CD4-positive, CD25-positive, alpha-beta regulatory T cell (primary cell): Measurements from ENCODE around the gene MDN1. TPM values are rescaled to one million over a fixed set of nuclear protein-coding genes. Genes with fewer than 3 reads are reported as not detected.

ENCODE experiments used
- ATAC-seq, 2 donors: fragments of 150-1000 bp; cut with Tn5 transposase; one replicate each; pipeline ENCODE4 v1.10.0; 2021; ENCODE audit warnings: low read depth in 2 of 2, moderate number of reproducible peaks in 2 of 2, moderate library complexity in 1 of 2
- DNase-seq, 3 donors: peaks; one replicate each; pipeline versions ENCODE4 v3.0.0 to v3.0.0-alpha.2; 2012 to 2022; ENCODE audit warnings: mixed read lengths in 1 of 3
- H3K27ac ChIP-seq: one replicate; pipeline ENCODE4 v1.7.0; 2013; ENCODE audit warnings: mild to moderate bottlenecking, low read length; ENCODE audit not compliant: insufficient read depth, poor library complexity, severe bottlenecking
- H3K27me3 ChIP-seq: one replicate; pipeline ENCODE4 v1.7.0; 2013; ENCODE audit warnings: low read length; ENCODE audit not compliant: control insufficient read depth, insufficient read depth
- H3K36me3 ChIP-seq: one replicate; pipeline ENCODE4 v1.7.0; 2013; ENCODE audit warnings: mild to moderate bottlenecking, low read length, moderate library complexity; ENCODE audit not compliant: control insufficient read depth, insufficient read depth
- H3K4me1 ChIP-seq: 2 replicates; pipeline ENCODE4 v1.7.0; 2013; ENCODE audit warnings: mild to moderate bottlenecking, low read length; ENCODE audit not compliant: insufficient read depth, control insufficient read depth, poor library complexity, severe bottlenecking
- H3K4me3 ChIP-seq: one replicate; pipeline ENCODE4 v1.7.0; 2013; ENCODE audit warnings: low read depth, mild to moderate bottlenecking, low read length, moderate library complexity
- H3K9me3 ChIP-seq, 2 experiments: 1 replicate in 1 of 2; 2 replicates in 1 of 2; pipeline ENCODE4 v1.7.0; 2013; ENCODE audit warnings: low read length in 2 of 2, mild to moderate bottlenecking in 1 of 2, moderate library complexity in 1 of 2; ENCODE audit not compliant: control insufficient read depth in 2 of 2
- H3K27ac Mint-ChIP-seq, 3 donors: one replicate each; pipeline ENCODE4 v1.8.0; 2020 to 2022; ENCODE audit warnings: mild to moderate bottlenecking in 3 of 3, mixed read lengths in 3 of 3, moderate library complexity in 2 of 3
- H3K27me3 Mint-ChIP-seq: one replicate; pipeline ENCODE4 v1.8.0; 2022; ENCODE audit warnings: mild to moderate bottlenecking, mixed read lengths
- H3K36me3 Mint-ChIP-seq: one replicate; pipeline ENCODE4 v1.8.0; 2020; ENCODE audit warnings: mixed read lengths
- H3K4me1 Mint-ChIP-seq, 4 donors: one replicate each; pipeline ENCODE4 v1.8.0; 2020 to 2022; ENCODE audit warnings: mixed read lengths in 4 of 4, mild to moderate bottlenecking in 1 of 4
- H3K4me3 Mint-ChIP-seq, 4 donors: one replicate each; pipeline ENCODE4 v1.8.0; 2020 to 2022; ENCODE audit warnings: mild to moderate bottlenecking in 4 of 4, mixed read lengths in 4 of 4, moderate library complexity in 3 of 4
- H3K9me3 Mint-ChIP-seq, 7 donors: one replicate each; pipeline ENCODE4 v1.8.0; 2020 to 2022; ENCODE audit warnings: mixed read lengths in 7 of 7, mild to moderate bottlenecking in 3 of 7, moderate library complexity in 2 of 7
- polyA plus RNA-seq, 4 donors: library from polyadenylated mRNA; unstranded; fragments of 300-500 nt; fragmentation: Illumina TruSeq; gene quantifications; one replicate each; pipeline ENCODE4 v1.2.3, GENCODE V29; 2021
- total RNA-seq: library from RNA; stranded (reverse); gene quantifications from one replicate; pipeline ENCODE4 v1.2.3, GENCODE V29; 2022

Gene MDN1
- total and polyA plus RNA-seq, 5 donors from 2014 or later, result 5.7 to 49.2 (median 6.9) TPM

DNA sequence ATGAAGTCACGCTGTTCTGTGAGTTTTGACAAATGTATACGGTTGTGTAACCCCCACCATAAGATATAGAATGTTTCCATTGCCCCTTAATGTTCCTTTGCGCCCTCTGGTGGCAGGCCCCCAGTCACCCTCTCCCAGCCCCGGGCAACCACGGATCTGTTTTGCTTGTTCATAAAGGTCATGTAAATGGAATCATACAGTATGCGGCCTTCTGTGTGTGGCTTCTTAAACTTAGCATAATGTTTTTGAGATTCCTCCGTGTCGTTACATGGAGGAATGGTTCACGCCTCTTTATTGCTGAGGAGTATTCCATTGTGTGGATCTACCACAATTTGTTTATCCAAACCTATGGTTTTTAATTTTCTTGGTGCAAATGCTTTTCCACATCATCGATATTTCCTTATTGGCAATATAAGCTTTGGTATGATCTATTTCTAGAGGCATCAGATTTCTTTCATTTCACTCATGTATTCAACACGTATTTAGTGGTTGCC is 209.4 kb downstream of the MDN1 start:
- H3K9me3 Mint-ChIP-seq, result no peaks in the 10 kb centered on the region
- H3K4me1 ChIP-seq, result no peaks in the 10 kb centered on the region
- H3K36me3 Mint-ChIP-seq, result no peaks in the 10 kb centered on the region

DNA sequence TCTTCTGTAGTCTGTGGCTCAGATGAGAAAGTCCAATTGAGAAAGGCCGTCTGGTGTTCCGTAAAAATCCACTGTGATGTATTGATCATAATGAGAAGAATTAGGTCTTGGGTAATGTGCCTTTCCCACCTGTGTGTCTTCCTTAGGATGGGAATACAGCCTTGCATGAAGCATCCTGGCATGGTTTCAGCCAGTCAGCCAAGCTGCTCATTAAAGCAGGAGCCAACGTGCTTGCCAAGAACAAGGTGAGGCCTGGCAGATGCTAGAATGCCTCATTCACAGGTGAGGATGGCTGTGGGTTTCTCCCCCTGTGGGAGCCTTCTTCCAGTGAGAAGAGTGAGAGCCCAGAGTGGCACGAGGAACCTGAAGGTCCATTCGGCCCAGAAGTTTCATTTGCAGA is 213.7 kb downstream of the MDN1 start:
- ATAC-seq (no peak), DNase-seq (no peak)
- H3K27me3 Mint-ChIP-seq, result no peaks in the 10 kb centered on the region
- Histone ChIP-seq H3K4me3 (no peak overlapping the region), H3K27me3 (no peaks in the 10 kb centered on the region), H3K9me3 (no peaks in the 10 kb centered on the region), H3K27ac (no peak overlapping the region), H3K36me3 (no peaks in the 10 kb centered on the region), H3K4me1 (no peaks in the 10 kb centered on the region)
- no peak overlapping the region for H3K4me3 Mint-ChIP-seq
- no peaks in the 10 kb centered on the region for H3K36me3 Mint-ChIP-seq
- no peaks in the 10 kb centered on the region for H3K9me3 Mint-ChIP-seq
- no peak overlapping the region for H3K27ac Mint-ChIP-seq
- H3K4me1 Mint-ChIP-seq, result peaks cover 0 to 6% (median 3%) of the 10 kb centered on the region in 4 donors

More for the DNA sequence above, 209.4 kb downstream of the MDN1 start:
- Mint-ChIP-seq H3K27ac (no peak overlapping the region), H3K27me3 (no peaks in the 10 kb centered on the region), H3K4me3 (no peak overlapping the region), H3K4me1 (peaks cover 0 to 6% (median 3%) of the 10 kb centered on the region in 4 donors)
- no peaks in the 10 kb centered on the region for H3K27me3 ChIP-seq
- DNase-seq (peak; percentile 62 to 78 (median 66)), ATAC-seq (peak; percentile 60 to 68)
- no peaks in the 10 kb centered on the region for H3K9me3 ChIP-seq
- no peak overlapping the region for H3K4me3 ChIP-seq
- no peak overlapping the region for H3K27ac ChIP-seq
- H3K36me3 ChIP-seq, result no peaks in the 10 kb centered on the region

DNA sequence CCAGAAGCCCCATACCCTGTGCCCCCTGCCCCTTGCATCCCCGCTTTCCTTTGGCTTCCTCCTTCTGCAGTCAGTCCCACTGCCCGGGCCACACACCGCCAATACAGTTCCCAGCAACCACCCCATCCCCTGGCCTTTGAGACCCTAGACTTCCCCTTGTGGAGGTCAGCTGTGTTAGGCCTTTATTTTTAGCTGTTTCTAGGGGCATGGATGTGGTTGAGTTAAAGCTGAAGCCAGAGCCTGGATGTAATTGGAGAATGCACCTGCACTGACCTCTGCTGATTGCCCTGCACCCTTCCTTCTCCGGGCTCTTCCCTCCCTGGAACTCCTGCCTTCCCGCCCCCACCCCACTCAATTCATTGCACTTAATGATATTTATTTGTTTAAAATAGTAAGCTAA is 214.9 kb downstream of the MDN1 start:
- no peaks in the 10 kb centered on the region for H3K36me3 ChIP-seq
- no peak overlapping the region for H3K27ac Mint-ChIP-seq
- DNase-seq (no peak), ATAC-seq (no peak)
- H3K9me3 Mint-ChIP-seq, result no peaks in the 10 kb centered on the region
- no peaks in the 10 kb centered on the region for H3K27me3 ChIP-seq
- no peaks in the 10 kb centered on the region for H3K36me3 Mint-ChIP-seq
- H3K27ac ChIP-seq, result no peak overlapping the region
- H3K4me3 ChIP-seq, result no peak overlapping the region
- H3K4me1 ChIP-seq, result no peaks in the 10 kb centered on the region
- no peaks in the 10 kb centered on the region for H3K4me1 Mint-ChIP-seq
- no peak overlapping the region for H3K4me3 Mint-ChIP-seq
- H3K9me3 ChIP-seq, result no peaks in the 10 kb centered on the region
- no peaks in the 10 kb centered on the region for H3K27me3 Mint-ChIP-seq

DNA sequence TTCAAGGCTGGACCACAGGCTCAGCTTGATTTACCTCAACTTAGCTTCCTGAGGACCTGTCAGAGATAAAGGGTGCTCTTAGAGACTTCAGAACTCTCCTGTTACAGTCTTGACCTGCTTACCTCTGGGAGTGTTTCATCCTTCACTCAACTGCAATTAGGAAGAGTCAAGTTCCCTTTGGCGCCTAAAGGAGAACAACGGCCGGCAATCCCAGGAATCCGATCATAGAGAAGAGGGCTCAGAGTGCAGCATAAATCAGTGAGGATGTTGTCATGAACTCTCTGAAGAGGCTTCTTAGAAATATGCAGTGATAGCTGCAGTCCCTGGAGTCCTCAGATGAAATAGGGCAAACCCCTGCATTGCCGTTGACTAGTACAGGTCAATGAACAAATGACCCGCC is 217.4 kb downstream of the MDN1 start:
- Histone ChIP-seq H3K36me3 (no peaks in the 10 kb centered on the region), H3K27ac (no peak overlapping the region), H3K9me3 (no peaks in the 10 kb centered on the region), H3K4me3 (no peak overlapping the region), H3K27me3 (no peaks in the 10 kb centered on the region), H3K4me1 (no peaks in the 10 kb centered on the region)
- Mint-ChIP-seq H3K27me3 (no peaks in the 10 kb centered on the region), H3K4me1 (peaks cover 0 to 6% (median 2%) of the 10 kb centered on the region in 4 donors), H3K27ac (no peak overlapping the region), H3K36me3 (peaks cover 3% of the 10 kb centered on the region), H3K4me3 (no peak overlapping the region), H3K9me3 (peaks cover 0 to 4% (median 0%) of the 10 kb centered on the region in 7 donors)
- DNase-seq, result no peak
- ATAC-seq, result no peak

DNA sequence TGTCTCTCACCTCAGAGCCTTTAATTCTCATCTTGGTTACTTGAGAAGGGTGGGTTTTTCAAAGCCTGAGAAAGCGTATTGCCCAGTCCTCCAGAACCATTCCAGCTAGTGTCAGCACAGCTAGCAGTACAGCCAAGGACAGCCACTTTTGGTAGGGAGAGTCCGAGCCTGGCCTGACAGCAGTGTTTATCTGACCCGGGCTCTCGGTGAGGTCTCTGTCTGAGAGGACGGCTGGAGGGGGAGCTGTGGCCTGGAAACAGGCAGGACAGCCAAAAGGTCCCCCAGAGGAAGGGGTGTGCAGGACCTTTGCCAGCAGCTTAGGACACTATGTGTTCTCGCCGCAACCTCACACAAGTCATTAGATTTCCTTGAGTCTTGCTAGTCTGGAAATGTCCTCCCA is 219.9 kb downstream of the MDN1 start:
- Histone ChIP-seq H3K27me3 (no peaks in the 10 kb centered on the region), H3K9me3 (no peaks in the 10 kb centered on the region), H3K4me1 (peaks cover 8% of the 10 kb centered on the region), H3K4me3 (no peak overlapping the region), H3K36me3 (no peaks in the 10 kb centered on the region), H3K27ac (no peak overlapping the region)
- Mint-ChIP-seq H3K27me3 (no peaks in the 10 kb centered on the region), H3K27ac (peak overlapping the region in 1 of 3 donors; percentile 41), H3K4me1 (peaks cover 8 to 23% (median 18%) of the 10 kb centered on the region in 4 donors), H3K9me3 (peaks cover 0 to 8% (median 0%) of the 10 kb centered on the region in 7 donors), H3K36me3 (peaks cover 3% of the 10 kb centered on the region), H3K4me3 (no peak overlapping the region)
- DNase-seq (no peak), ATAC-seq (no peak)

DNA sequence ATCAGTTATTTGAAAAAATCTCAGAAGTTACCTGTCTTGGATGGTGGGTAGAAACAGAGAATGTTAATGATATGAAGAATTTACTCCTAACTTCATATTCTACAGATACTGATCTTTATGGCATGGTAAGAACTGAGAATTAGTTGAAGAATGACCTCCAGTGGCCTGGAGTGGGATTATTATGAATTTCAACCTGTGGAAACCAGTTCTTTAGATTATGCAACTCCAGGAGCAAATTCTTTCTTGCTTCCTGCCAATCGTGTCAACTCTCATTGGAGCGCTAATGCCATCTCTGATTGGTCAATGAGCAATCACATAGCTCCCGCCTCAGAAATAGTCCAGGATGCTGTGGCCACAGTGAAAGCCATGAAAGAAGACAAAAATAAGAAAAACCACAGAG is 221.6 kb downstream of the MDN1 start:
- Mint-ChIP-seq H3K9me3 (peaks cover 0 to 8% (median 0%) of the 10 kb centered on the region in 7 donors), H3K36me3 (peaks cover 3% of the 10 kb centered on the region), H3K27me3 (no peaks in the 10 kb centered on the region), H3K27ac (no peak overlapping the region), H3K4me3 (no peak overlapping the region), H3K4me1 (peaks cover 8 to 23% (median 18%) of the 10 kb centered on the region in 4 donors)
- Histone ChIP-seq H3K4me3 (no peak overlapping the region), H3K9me3 (no peaks in the 10 kb centered on the region), H3K27me3 (no peaks in the 10 kb centered on the region), H3K27ac (no peak overlapping the region), H3K4me1 (peaks cover 8% of the 10 kb centered on the region), H3K36me3 (no peaks in the 10 kb centered on the region)
- ATAC-seq (no peak), DNase-seq (peak in 1 of 3 donors; percentile 39)

DNA sequence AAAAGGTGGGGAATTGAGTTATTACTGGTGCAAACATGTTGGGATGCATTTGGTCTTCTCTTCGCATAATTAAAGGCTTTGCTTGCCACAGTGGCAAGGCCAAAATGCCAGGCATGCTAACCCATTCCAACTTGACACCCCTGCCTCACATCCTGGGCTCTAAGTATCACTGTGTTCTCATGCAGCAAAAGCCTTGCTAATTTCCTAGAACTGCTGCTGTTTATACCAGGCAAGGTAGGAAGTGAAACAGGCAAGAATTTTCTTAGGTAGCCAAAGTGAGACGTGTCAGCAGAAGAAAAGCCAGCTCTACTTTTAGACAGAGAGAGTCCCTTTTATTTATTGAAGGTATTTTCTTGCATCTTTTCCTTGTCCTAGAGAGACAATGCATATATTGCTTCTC is 222.2 kb downstream of the MDN1 start:
- Mint-ChIP-seq H3K4me3 (no peak overlapping the region), H3K27me3 (no peaks in the 10 kb centered on the region), H3K9me3 (peaks cover 0 to 8% (median 0%) of the 10 kb centered on the region in 7 donors), H3K4me1 (peaks cover 8 to 23% (median 18%) of the 10 kb centered on the region in 4 donors), H3K27ac (no peak overlapping the region), H3K36me3 (peaks cover 3% of the 10 kb centered on the region)
- no peaks in the 10 kb centered on the region for H3K27me3 ChIP-seq
- H3K4me1 ChIP-seq, result peaks cover 8% of the 10 kb centered on the region
- DNase-seq, result peak in 1 of 3 donors; percentile 77
- no peak overlapping the region for H3K4me3 ChIP-seq
- no peaks in the 10 kb centered on the region for H3K36me3 ChIP-seq
- no peak for ATAC-seq
- no peak overlapping the region for H3K27ac ChIP-seq
- no peaks in the 10 kb centered on the region for H3K9me3 ChIP-seq

DNA sequence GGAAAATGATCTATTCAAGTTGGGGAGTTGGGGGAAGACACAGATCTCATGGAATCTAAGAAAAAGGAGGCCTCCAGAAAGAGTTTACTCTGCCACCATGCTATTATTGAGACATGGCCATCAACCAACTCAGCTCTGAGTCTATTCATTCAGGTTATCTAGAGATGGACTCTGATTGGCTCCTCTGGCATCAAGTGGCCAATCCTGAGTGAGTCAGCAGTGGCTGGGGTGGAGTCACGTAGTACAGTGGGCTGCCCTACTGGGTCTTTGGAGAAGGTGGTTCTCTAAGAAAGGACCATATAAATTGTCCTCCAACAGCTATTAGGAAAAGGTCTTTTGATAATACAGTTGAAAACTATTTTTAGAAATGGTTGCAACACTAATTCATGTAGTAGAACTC is 223.1 kb downstream of the MDN1 start:
- no peak overlapping the region for H3K4me3 ChIP-seq
- H3K36me3 Mint-ChIP-seq, result peaks cover 3% of the 10 kb centered on the region
- peak overlapping the region in 2 of 3 donors; percentile 52 to 71 for H3K27ac Mint-ChIP-seq

More for the DNA sequence above, 223.1 kb downstream of the MDN1 start:
- Histone ChIP-seq H3K9me3 (no peaks in the 10 kb centered on the region), H3K4me1 (peaks cover 8% of the 10 kb centered on the region), H3K27me3 (no peaks in the 10 kb centered on the region), H3K36me3 (no peaks in the 10 kb centered on the region), H3K27ac (no peak overlapping the region)
- Mint-ChIP-seq H3K27me3 (peaks cover 5% of the 10 kb centered on the region), H3K9me3 (peaks cover 0 to 8% (median 0%) of the 10 kb centered on the region in 7 donors), H3K4me3 (no peak overlapping the region), H3K4me1 (peaks cover 8 to 23% (median 18%) of the 10 kb centered on the region in 4 donors)
- DNase-seq, result peak in 1 of 3 donors; percentile 11
- ATAC-seq, result no peak
